22Rv1 (cell line): ENCODE data around the gene ZNF83.

Experiments
- H3K27ac ChIP-seq: fragments of 450-650 bp; 2 replicates; pipeline ENCODE4 v1.5.1; 2017
- ZFX ChIP-seq: fragments of 450-650 bp; IDR thresholded peaks from 2 replicates; pipeline ENCODE4 v1.6.1; 2017; ENCODE audit warnings: antibody characterized with exemption, borderline replicate concordance
- TF ChIP-seq, protein P1 (sequence below): fragments of 450-650 bp; IDR thresholded peaks from 2 replicates; pipeline ENCODE4 v1.5.1; 2017; ENCODE audit warnings: mild to moderate bottlenecking

The ZNF83 gene

DNA sequence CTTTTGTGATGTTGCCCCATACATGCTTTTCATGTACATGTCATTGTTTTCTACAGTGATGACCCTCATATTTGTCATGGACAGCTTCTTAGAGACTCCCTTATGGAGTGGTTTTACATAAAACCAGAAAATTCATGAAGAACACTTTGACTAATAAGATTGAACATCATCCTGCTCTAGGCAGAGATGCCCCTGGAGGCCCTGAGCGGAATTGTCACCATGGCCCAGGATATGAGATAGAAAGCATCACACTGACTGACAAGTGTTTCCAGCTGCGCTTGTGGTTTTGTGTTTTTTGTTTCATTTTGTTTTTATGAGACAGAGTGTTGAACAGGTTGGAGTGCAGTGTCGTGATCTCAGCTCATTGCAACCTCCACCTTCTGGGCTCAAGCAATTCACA, 45.9 kb downstream of the ZNF83 start:
- TF ChIP-seq ZFX: no peak
- TF ChIP-seq, protein P1, sequence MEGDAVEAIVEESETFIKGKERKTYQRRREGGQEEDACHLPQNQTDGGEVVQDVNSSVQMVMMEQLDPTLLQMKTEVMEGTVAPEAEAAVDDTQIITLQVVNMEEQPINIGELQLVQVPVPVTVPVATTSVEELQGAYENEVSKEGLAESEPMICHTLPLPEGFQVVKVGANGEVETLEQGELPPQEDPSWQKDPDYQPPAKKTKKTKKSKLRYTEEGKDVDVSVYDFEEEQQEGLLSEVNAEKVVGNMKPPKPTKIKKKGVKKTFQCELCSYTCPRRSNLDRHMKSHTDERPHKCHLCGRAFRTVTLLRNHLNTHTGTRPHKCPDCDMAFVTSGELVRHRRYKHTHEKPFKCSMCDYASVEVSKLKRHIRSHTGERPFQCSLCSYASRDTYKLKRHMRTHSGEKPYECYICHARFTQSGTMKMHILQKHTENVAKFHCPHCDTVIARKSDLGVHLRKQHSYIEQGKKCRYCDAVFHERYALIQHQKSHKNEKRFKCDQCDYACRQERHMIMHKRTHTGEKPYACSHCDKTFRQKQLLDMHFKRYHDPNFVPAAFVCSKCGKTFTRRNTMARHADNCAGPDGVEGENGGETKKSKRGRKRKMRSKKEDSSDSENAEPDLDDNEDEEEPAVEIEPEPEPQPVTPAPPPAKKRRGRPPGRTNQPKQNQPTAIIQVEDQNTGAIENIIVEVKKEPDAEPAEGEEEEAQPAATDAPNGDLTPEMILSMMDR: no peak
- H3K27ac ChIP-seq: no peak overlapping the region

DNA sequence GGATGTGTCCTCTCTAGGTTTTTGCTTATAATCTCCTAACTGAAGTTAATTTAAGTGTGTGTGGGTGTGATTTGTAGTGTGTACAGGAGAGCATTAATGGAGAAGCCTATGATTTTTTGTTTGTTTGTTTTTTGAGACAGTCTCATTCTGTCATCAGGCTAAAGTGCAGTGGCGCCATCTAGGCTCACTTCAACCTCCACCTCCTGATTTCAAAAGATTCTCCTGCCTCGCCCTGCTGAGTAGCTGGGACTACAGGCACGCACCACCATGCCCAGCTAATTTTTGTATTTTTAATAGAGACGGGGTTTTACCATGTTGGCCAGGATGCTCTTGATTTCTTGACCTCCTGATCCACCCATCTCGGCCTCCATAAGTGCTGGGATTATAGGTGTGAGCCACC, 47.4 kb downstream of the ZNF83 start:
- no peak overlapping the region for H3K27ac ChIP-seq
- TF ChIP-seq, protein P1: no peak; the same call in 1 of the 2 replicates
- no peak for TF ChIP-seq ZFX

DNA sequence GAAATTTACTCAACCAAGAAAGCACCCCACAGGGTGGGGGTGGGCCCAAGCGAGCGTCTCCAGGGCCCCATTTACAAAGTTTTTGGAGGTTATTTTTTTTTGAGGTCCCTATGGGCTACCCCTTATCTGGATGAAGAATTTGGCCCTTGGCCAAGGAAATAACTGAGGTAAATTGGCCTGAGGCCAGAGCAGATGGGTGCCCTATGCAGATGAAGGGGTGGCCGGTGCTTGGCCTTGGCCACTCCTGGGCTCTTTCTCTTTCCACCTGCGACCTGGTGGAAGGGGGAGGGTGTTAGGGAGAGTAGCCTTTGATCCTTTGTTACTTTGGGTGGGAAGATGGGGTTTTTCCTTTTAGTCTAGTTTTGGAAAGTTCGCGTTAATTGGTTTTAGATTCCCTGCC, 52.6 kb downstream of the ZNF83 start:
- H3K27ac ChIP-seq: no peak overlapping the region
- no peak for TF ChIP-seq ZFX
- TF ChIP-seq, protein P1: no peak

DNA sequence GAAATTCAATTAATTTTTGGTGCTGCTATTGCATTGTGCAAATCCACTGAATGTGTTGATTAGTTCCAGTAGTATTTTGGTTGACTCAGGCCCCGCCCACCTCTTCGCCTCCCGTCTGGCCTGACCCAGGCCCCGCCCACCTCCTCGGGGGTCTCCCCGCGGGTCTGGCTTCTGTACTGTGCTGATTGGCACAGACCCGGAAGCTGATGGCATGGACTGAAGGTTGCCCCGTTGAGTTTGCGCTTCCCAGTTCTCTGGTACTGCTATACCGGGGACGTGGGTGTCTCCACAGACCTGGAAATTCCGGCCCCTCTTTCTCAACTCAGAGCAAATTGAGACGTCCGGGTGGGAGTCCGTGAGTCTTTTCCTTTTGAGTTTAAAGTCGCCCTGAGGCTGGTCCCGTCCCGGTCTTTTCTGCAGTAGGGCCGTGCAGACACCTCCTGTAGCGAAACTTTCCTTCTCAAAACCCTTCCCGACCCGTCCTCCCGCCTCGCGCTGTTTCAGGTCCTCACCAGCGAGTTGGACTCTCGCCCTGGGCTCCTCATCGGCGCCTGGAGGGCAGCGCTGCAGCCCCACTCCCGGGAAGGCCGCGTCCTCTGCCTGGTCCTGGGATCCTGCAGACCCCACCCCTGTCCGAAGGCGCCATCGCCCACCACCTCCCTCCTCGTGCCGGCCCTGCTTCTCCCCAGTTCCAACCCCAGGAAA, 53.3 kb downstream of the ZNF83 start:
- H3K27ac ChIP-seq: no peak overlapping the region
- TF ChIP-seq, protein P1: no peak
- TF ChIP-seq ZFX: no peak

GRCh38 chr19:52570000-52570861, 67.9 kb downstream of the ZNF83 start, which contains the start of gene ZNF701:
Gene ZNF701 (plus strand): TSS chr19:52570287. CDS start chr19:52574148, 3,861 bp downstream.
- H3K27ac ChIP-seq: peak within 1 kb of the TSS; percentile 94
- TF ChIP-seq ZFX: no peak
- TF ChIP-seq, protein P1: no peak

DNA sequence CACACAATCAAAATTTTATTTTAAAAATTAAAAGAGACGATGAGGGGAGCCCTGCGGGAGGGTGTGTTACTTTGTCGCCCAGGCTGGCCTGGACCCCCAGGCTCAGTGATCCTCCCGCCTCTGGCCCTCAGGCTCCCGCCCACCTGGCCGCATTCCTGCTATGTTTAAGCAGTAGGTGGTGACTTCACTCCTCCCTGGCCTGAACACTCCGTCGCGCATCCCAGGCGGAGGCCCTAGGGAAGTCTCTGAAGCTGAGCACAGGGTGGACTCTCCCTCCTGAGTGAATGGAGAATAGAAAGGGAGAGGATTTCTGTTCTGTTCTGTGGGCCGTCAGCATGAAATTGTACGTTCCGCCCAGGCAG, 68.5 kb downstream of the ZNF83 start:
- H3K27ac ChIP-seq: peak overlapping the region; percentile 94

DNA sequence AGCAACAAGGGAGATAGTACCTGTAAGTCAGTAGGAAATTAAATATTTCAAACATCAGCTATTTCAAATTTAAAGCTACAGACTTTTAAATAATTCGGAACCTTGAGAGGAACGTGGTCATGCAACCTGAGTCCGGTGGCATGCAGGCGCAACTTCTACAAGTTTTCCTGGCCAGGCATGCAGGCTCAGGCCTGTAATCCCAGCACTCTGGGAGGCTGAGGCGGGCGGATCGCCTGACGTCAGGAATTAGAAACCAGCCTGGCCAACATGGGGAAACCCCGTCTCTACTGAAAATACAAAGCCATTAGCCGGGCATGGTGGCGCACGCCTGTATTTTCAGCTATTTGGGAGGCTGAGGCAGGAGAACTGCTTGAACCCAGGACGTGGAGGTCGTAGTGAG, 70.2 kb downstream of the ZNF83 start:
- no peak overlapping the region for H3K27ac ChIP-seq
- no peak for TF ChIP-seq ZFX
- TF ChIP-seq, protein P1: no peak
